ENCODE results near the gene POLA1.

POLA1 gene

DNA sequence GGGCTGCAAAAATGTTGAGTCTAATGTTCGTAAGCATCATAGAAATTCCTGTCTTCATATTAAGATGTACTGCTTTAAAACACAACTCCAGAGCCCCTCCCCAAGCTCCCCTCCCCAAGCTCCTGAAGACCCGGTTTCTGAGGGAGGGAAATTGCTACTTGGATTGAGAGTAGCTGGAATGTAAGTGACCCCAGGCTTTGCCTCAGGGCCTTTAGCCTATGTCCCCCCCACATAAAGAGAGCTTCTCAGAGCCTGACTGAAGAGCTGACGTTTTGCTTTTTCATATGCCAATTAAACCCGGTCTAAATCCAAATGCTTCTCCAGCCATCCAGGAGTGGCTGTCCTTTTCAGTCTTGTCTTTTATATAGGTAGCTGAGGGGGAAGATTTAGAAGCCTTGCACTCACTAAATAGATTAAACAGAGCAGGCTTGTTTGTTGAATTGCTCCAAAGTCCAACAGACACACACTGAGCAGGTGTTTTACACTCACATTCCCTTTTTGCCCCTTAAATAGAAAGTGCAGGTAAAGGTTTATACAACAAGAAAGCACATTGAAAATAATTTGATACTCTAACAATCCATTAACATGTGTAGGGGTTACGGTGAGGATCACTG, 302.5 kb downstream of the POLA1 start:
- no peak for DNase-seq
- intact Hi-C loops (cut with DNase I): no loop called here

DNA sequence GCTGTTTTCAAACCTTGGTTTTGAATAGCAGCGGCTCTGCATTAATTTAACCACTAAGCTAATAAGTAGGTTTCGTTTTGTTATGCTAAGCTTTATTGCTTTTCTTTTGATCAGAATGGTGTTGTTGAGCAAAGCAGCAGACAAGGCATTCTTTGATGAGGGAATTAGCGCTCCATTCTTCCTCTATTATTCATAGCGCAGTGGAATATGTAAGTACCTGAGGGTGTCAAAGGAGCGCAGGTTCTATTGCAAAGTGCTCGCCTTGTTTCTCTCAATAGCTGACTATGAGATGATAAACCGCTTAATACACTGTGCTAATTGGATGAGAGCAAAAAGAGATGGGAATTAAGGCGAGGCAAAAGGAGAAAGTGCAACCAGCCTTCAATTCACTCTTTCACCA, 305.8 kb downstream of the POLA1 start:
- no peak for DNase-seq
- intact Hi-C loops (cut with DNase I): no loop called here

DNA sequence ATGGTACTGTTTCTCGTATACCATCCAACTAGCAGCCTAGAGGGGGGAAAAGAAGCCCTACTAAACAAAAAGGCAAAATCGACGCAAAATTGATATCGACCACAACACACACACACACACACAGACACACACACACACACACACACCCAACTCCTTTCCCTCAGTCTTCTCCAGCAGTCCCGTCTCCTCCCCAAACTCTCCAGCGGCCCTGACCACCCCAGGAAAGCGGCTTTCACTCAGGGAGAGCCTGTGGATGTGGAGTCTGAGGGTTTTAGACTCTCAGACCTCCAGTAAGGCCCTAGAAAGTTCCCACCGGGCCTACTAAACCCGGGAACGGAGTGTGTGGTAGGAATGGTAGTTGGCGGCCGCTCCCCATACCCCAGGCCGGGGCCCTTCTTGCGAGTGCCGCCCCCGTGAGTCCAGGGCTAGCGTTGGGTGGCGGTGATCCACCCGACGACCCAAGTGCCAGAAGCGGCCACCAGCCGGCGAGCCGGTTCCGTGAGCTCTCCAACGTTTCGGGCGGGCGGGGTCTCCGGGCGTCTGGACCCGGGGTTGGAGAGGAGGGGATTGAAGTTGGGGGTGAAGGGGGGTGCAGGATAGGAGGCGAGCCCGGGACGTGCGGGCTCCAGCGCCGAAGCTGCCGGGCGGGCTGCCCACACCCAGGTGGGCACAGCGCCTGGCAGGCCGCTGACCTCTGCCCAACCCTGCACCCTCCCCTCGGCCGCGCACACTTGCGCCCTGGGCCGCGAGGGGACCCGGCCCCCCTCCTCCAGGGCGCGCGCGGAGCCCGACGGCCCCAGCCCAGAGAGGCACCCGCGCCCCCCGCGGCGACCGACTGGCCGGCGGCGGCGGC, 308.3 kb downstream of the POLA1 start:
- no peak for DNase-seq
- intact Hi-C loops (cut with DNase I): no loop called here

DNA sequence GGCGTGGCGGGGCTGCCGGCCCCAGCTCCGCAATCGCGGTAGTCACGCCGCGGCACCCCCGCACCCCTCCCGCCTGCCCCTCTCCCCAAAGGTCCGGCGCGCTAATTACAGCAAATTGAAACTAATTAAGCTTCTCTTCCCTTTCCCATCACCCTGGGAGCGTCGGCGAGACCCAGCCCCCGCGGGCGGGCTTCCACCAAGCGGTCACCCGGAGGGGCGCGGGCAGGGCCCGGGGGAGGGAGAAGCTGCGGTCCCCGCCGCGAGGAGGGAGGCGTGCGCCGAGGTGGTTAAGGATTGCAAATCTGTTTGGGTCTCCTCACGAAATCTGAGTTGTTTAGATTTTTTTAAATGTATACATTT, 308.9 kb downstream of the POLA1 start:
- no peak for DNase-seq
- intact Hi-C loops (cut with DNase I): no loop called here

DNA sequence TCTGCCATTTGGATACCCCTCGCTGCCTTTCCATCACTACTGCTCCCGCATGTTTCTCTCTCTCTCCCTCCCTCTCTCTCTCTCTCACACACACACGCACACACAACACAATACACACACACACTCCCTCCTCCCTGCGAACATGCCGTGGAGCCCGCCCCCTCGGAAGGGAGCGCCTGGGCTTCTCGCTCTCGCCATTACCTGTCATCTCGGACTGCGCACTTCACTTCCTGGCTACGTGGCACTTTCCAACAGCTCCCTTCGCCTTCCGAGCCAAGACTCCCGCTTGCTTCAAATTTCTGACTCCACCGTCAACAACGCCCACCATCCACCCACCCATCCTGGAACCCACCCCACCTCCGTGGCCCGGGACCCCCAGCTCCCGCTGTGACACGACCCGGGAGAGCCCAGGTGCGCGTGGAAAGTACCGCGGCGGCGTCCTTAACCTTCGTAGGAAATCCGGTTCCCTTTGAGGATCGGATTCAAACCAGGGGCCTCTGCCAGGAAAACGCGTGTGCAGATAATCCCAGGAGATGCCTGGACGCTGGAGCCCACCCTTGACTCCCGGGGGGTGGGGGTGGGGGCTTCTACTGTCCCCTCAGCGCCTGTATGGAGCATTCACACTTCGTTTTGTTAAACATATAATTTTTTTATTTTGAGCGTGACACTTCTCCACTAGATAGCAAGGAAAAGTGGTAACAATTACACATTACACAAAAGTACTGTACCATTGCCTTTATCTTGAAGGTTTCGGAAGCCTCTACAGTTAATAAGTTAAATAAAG, 309.5 kb downstream of the POLA1 start:
- DNase-seq: no peak
- intact Hi-C loops (cut with DNase I): no loop called here

DNA sequence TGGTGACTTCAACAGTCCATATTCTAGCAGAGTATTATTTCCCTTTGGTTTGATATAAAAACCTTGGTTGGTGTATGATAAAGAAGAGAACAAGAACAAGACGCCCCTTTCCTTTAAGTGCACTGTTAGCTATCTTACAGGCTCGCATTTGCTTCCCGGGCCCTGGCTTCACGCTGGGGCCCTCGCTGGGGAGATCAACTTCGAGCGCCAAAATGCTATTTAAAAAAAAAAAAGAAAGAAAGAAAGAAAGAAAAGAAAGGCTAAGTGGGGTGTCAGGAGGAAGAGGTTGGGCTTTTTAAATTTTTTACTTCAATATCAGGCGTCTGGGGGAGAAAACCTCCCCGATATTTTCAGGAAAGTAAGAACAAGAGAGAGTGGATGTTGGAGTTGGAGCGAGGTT, 310.3 kb downstream of the POLA1 start:
- intact Hi-C loops (cut with DNase I): no loop called here
- no peak for DNase-seq

DNA sequence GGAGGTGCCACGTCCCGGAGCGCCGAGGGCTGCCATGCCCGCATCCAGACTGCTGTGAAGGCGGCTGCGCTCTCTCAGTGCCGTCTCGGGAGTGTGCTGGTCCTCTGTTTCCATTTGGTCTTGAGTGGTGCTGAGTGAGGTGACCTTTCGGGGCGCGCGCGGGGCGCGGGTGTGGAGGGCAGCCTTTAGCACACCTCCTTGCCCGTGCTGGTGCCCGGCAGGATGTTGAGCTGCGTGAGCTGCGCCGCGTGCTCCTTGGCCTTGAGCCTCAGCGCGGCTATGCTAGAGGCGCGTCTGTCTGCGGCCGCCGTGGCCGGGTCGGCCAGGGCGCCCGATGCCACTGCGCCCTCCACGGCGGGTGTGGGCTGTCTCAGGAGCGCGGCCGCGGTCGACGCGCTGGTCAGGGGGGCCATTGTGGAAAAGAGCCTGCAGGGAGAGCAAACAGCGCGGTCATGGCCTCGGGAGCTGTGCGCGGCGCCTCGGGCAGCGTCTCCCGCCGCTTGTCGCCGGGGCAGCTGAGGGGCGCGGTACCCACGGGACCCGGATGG, 310.8 kb downstream of the POLA1 start:
- DNase-seq: no peak
- intact Hi-C loops (cut with DNase I): no loop called here

DNA sequence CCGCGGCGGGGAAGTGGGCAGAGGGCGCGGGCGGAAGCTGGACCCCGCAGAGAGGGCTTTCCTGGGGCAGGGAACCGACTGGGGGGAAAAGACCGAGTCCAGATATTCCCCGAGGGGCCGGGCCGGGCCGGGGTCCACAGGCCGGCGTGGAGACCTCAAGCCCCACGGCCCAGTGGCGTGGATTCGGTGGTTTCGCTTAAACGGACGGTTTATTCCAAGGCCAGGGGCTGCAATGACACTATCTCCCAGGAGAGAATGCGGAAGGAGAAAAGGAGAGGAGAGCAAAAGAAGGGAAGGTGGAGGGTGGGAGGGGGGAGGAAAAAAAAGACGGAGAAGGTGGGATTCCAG, 311.3 kb downstream of the POLA1 start:
- intact Hi-C loops (cut with DNase I): no loop called here
- DNase-seq: no peak

DNA sequence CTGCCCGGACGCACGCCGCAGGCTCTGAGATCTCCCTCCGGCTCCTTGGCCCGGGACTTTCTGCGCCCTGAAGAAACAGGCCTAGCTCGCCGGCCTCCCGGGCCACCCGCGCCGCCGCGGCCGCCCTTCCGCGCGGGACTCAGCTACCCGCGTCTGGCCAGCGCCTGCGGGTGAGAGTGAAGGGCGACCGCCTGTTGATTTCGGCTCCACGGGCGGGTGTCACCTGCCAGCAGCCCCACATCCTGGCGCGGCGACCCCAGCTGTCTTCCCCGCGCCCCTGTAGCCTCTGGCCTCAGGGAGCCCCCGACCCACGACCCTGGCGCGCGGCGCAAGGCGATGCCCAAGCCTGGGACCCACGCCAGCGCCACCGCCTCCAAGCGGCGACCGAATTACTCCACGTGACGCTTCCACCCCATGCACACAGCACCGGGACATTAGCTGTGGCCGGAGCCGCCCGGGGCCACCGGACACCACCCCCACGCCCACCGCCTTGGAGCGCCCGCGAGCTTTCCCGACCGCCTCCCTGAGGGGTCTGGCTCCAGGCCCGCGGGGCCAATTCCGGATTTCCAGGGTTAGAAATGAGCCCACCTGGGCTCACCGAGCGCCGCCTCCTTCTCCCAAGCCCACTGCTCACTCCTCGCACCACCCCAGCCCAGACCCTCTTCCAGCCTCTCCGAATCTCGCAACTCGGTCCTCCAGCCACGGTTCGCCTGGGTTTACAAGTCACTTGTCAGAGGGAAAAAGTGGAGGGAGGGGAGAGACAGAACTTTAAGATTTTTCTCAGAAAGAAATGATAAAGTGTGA, 311.9 kb downstream of the POLA1 start:
- intact Hi-C loops (cut with DNase I): no loop called here
- DNase-seq: no peak

DNA sequence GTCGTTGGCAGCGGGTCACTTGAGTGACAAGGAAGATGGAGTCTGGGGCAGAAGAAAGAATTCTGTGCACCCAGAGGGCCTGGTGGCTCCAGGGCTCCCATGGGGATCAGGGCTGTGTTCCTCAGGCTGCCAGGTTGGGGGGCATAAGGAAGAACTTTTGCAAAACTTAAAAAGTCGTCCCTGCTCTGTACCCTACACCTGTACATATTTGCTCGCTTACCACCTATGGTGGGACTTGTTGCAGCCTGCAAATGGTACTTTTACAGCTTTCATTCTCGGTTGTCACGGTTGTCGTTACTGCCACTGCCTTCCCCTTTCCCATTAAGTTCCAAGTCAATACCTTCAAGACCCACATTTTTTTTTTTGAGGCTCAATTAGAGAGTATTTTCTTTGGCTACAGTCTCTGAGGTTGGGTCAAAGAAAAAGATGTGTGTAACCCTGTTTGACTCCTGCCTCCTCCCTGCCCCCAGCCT, 312.9 kb downstream of the POLA1 start:
- DNase-seq: no peak
- intact Hi-C loops (cut with DNase I): no loop called here

DNA sequence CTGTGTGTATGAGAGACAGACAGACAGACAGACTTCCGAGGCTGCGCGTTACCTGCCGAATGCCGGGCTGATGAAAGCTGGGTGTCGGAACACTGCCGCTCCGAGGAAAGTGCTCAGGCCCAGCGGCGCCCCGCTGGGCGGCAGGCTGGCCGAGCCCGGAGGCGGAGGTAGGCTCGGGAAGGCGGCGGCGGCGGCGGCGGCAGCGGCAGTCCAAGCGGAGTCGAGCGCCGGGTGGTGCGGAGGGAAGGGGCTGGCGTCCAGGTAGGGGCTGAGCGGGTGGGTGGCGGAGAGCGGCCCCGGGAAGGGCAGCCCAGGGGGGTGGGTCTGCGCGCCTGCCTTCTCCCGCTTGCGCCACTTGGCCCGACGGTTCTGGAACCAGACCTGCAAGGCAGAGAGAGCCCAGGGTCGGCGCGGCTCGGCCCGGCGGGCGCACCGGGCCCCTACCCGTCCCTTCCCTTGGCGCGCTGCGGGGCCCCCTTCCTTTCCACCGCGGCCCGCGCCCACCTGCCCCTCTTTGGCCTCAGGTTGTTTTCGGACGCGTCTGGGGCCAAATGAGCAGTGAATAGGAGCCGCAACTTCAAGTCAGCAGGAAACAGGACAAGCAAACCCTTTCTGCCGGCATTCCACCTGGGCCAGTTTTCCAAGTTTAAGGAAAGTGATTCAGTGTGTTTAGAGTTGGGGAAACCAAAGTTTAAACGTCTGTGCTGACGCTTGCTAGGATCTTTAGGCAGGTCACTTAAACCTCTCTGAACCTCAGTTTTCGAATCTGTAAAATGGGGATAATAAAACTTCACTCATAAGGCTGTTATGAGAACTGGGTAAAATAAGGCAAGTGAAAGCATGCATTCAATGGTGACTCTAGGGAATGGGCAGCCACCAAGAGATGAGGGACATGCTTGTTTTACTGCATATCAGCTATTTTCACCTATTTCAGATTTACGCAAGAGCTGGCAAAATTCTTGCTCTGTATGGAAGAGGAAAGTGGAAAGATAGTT, 313.6 kb downstream of the POLA1 start:
- no peak for DNase-seq
- intact Hi-C loops (cut with DNase I): no loop called here

DNA sequence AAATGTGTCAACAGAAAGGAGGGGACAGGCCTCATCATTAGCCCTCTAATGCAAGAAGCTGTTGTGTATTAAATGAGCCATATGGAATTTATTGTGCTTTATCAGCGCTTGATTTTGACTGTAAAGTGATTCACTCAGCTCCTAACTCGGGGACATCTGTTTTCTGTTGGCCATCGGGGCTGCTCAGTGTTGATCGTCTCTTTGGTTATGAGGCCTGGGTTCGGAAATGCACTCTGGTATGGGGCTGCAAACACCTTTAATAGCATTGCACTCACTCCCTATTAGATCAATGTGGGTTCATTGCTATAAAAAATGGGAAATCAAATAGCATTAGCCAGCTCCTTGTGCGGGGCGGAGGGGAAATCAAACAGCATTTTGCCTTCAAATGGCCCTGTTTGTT, 315.7 kb downstream of the POLA1 start:
- DNase-seq: no peak
- intact Hi-C loops (cut with DNase I): no loop called here

DNA sequence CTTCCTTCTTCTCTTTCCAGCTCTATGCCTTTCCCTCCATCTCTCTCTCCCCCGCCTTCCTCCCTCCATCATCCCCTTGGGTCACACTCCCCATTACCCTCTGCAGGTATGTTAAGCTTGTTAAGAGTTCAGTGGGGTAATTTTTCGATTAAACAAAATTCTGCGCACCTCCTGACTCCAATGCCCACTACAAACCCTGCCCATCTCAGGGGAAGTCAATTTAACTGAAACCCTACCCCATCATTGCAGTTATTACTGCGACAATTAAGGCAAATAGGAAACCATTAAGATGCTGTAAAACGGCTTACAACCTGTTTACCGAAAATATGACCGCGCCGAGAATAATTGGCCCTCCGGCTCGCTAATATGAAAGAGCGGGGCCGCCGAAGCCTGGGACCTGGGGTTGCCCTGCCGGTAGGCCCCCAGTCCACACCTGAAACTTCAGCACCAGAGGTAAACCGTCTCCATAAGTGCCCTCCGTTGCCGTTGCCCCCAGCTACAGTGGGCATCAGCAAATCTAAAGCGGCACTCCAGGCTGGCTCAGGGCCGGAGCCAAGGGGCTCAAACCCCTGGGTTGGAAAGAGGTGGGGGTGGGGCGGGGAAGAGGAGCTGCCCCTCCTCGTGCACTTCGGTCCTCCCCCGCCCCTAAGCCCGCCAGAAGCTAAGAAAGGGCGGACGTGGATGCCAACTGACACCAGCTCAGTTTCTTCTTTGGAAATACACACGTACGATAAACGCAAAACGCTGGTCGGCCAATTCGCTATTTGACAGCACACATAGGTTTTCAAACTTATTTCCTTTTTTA, 317.3 kb downstream of the POLA1 start:
- intact Hi-C loops (cut with DNase I): no loop called here
- DNase-seq: no peak

DNA sequence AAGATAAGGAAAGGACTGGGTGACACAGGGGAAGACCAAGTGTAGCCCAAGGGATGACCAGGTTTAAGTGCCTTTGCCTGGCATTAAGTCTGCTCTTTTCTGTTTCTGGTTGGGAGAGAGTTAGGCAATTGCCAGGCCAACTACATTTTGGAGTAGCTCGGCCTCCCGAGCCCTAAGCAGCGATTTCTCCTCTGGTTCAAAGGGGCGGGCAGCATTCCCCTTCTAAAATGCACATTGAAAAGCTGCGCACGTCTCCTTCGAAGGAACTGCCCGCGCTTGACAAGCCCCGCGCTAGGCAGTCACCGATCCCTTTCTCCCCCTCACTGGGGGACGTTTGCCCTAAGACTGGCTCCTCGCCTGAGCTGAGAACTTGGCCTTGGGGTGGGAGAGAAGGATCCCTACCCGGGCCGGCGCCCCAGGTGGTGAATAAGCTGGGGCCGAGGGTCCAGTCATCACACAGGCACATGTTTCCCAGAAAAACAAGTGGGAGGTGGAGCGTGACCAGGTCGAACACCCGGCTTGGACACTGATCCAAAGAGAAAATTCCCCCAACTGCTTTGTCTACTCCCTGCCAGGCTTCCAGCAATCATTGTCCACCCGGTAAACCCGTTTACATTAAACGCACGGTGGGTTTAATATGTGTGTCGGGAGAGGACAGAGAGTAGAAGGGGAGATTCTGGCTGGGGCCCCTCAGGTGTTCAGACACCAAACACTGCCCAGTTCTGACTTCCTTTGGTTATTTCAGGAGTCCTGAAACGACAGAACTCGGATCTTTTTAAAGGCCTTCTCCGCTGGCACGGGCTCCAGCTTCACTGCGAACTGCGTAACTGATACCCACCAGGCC, 318.1 kb downstream of the POLA1 start:
- intact Hi-C loops (cut with DNase I): no loop called here
- DNase-seq: no peak

DNA sequence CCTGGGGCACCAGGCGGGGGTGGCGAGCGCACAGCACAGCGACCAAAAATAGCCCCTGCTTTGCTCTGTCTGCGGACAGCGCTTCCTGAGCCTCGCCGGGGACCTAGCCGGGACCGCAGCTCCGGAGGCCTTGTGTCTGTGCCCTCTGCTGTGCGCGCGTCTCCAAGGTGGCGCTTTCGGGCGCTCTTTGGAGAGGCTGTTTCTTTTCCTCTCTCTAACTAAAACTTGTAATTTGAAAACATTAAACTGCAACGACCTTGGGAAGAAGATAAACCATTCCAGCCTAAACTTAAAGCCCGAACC, 318.7 kb downstream of the POLA1 start:
- intact Hi-C loops (cut with DNase I): no loop called here
- DNase-seq: no peak

DNA sequence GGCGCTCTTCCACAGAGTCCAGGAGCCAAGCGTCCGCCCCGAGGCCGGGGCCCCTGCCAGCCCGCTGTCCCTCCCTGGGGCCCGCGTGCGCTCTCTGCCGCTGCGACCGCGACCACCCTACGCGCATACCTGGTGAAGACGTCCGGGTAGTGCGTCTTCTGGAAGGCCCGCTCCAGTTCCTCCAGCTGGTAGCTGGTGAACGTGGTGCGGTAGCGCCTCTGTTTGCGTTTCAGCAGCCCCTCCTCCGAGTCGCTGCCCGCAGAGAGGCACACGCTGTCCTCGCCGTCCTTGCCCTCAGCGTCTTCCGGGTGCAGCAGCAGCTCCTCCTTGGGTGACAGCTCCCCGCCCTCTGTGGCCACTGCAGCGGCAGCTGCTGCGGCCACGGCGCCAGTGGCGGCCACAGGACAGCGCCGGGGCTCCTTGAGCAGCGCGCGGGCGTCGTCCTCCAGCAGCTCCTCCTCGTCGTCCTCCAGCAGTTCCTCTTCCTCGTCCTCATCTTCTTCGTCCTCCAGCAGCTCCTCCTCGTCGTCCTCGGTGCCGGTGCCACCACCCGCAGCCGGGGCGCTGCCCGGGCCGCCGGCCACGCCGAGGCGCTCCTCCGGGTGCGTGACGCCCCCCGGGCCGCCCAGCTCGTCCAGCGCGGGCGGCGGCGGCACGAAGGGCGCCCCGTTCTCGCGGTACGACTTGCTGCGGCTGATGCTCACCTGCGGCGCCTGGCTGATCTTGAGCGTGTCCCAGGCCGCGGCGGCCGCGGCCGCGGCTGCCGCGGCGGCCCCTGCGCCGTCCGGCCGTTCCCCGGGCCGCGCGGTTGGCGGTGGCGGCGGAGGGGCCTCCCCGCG, 319.3 kb downstream of the POLA1 start:
- DNase-seq: no peak
- intact Hi-C loops (cut with DNase I): no loop called here
